ENCODE results near the gene KLF2.

DNA sequence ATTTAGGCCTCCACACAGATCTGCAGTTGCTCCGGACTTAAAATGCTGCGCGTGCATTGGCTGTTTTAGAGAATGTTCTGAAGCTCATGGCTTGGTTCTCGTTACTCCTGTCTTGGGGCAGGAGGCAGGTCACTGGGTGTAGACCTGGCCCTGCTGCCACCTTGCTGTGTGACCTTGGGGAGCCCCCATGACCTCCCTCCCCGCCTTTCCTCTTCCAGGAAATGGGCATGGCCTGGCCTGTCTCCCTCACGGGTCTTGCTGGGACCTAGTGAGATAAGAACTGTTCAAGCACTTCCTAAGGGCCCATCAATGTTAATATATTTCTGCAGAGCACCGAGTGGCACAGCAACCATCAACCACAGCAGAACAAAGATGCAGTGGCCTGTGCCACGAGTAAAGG, 49.4 kb downstream of the KLF2 start:
- TF ChIP-seq CTCF (conservative IDR thresholded peaks at IDR 0.05; ENCODE audit: low read depth, low read length): no peak
- TF ChIP-seq EZH2 (IDR thresholded peaks at IDR 0.05; ENCODE audit: borderline replicate concordance, low read depth, low read length, poor library complexity, severe bottlenecking): no peak

All from A673 (cell line).